Stimulated activated effector memory CD8-positive, alpha-beta T cell treated with anti-CD3 and anti-CD28 coated beads, Interleukin-12 subunit alpha, Interleukin-12 subunit beta, amount 100 ng/mL, for 72 hours (primary cell): Measurements from ENCODE around the gene NFIA.

Experiments used
- ATAC-seq: fragments of 150-1000 bp; cut with Tn5 transposase; 2 replicates; pipeline ENCODE4 v1.10.0; 2021
- DNase-seq, 2 donors: peaks; one replicate each; pipeline ENCODE4 v3.0.0; 2021 to 2022; ENCODE audit warnings: low spot score in 2 of 2
- H3K27ac Mint-ChIP-seq: one replicate; pipeline ENCODE4 v1.8.0; 2022; ENCODE audit warnings: mild to moderate bottlenecking, mixed read lengths
- H3K36me3 Mint-ChIP-seq: one replicate; pipeline ENCODE4 v1.8.0; 2022; ENCODE audit warnings: mild to moderate bottlenecking, mixed read lengths
- H3K4me1 Mint-ChIP-seq: one replicate; pipeline ENCODE4 v1.8.0; 2022; ENCODE audit warnings: mixed read lengths
- H3K4me3 Mint-ChIP-seq: one replicate; pipeline ENCODE4 v1.8.0; 2022; ENCODE audit warnings: mild to moderate bottlenecking, mixed read lengths
- H3K9me3 Mint-ChIP-seq: one replicate; pipeline ENCODE4 v1.8.0; 2022; ENCODE audit warnings: mixed read lengths

NFIA gene

DNA sequence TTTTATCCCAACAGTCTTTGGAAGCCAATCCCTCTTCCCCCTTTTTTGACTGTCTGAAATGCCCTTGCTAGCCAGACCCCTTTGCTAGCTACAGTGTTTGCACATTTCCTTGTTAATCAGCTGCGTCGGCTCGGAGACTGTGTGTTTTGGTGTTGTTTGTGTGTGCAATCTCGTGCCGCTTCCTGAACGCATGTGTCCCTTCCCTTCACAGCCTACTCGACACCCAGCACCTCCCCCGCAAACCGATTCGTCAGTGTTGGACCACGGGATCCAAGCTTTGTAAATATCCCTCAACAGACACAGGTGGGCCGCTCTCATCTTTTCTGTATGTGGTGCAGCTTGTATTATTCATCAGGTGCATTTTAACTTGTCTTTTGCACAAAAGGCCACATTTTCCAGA, 343.9 kb downstream of the NFIA start:
- no peak for DNase-seq
- Mint-ChIP-seq H3K9me3 (no peaks in the 10 kb centered on the region), H3K27ac (no peak overlapping the region), H3K4me1 (no peaks in the 10 kb centered on the region), H3K36me3 (no peaks in the 10 kb centered on the region), H3K4me3 (no peak overlapping the region)
- ATAC-seq: no peak

DNA sequence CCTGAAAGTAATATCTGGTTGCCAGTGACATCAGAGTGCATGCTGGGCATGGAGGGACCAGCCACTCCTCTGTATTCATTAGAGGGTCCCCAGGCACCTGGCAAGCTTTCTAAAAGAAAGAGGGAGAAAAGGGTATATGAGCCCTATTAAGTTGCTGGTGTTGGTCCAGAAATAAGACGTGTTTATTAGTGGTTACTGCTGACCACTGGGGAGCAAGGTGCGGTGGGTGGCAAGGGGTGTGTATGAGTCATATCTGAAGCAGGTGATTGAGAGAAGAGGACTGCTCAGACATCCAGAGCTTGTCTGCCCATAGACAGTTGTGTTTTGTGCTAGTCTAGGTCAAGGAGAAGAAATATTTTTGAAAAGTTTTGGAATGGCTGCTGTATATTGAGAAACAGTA, 344.5 kb downstream of the NFIA start:
- no peaks in the 10 kb centered on the region for H3K9me3 Mint-ChIP-seq
- no peak overlapping the region for H3K4me3 Mint-ChIP-seq
- DNase-seq (no peak), ATAC-seq (no peak)
- no peaks in the 10 kb centered on the region for H3K4me1 Mint-ChIP-seq
- no peak overlapping the region for H3K27ac Mint-ChIP-seq
- no peaks in the 10 kb centered on the region for H3K36me3 Mint-ChIP-seq

DNA sequence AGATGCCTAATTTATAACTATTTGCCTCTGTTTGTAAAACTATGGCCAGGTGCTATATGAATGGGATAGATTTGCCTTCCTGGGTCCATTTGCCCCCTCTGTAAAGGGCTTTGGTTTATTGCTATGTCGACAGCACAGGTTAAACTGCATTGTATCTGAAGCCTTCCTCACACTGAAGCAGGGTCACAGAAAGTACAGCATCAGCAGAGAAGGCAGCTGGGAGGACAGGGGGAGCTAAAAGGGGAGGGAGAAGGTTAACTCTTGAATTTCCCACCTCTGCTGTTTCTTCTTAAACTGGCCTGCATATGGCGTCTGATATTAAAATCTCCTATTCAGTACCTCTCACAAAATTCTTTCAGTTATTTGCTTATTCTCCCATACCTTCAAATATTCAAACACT, 345.1 kb downstream of the NFIA start:
- Mint-ChIP-seq H3K4me3 (no peak overlapping the region), H3K9me3 (no peaks in the 10 kb centered on the region), H3K4me1 (no peaks in the 10 kb centered on the region), H3K36me3 (no peaks in the 10 kb centered on the region), H3K27ac (no peak overlapping the region)
- ATAC-seq (no peak), DNase-seq (no peak)

DNA sequence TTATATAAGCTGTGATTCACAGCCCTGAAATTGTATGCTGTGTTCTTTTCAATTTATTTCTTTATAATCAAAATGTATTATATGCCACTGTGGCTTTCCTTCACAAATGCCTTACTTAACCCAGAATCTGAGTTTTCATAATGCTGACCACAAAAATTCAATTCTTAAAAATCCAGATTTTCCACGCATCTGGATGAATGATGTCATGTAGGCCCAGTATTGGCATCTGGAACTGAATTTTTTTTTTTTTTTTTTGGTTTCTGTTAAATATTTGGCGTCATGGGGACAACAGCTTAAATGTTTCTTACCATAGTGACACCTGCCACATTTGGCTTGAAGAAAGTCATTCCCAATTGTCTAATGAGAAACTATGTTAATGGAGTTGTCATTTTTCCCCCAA, 345.8 kb downstream of the NFIA start:
- Mint-ChIP-seq H3K9me3 (no peaks in the 10 kb centered on the region), H3K4me1 (no peaks in the 10 kb centered on the region), H3K4me3 (no peak overlapping the region), H3K36me3 (no peaks in the 10 kb centered on the region), H3K27ac (no peak overlapping the region)
- DNase-seq (no peak), ATAC-seq (no peak)

DNA sequence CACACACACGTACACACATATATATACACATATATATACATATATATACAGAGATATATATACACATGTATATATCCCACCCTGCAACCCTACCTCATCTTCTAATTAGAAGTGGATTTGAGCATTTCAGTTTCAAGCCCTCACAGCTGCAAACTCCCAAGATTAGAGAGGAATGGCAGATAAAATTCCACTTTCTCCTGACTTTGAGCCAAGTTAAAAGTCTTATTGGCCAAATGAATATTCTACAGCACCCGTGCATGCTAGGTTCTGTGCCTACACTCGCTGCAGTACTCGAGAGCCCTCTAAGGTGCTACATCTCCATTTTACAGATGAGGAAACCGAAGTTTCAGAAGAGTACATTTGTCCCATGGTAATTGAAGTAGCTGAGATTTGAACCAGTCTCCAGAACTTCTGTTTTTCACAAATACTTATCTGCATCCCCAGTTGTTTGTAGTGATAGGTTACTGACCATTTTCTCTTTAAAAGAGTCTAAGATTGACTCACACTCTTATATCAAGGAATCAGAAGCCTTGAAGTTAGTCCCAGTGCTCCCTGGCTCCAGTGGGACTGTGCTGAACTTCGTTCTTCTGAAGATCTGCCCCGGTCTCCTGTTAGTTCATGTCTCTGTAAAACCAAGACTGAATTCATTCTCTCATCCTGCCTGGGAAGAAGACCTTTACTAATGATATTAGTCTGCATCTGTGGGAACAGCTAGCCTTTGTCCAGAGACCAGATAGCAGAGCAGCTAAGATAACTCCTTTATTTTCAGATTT, 350.4 kb downstream of the NFIA start:
- no peaks in the 10 kb centered on the region for H3K9me3 Mint-ChIP-seq
- H3K4me3 Mint-ChIP-seq: no peak overlapping the region
- H3K36me3 Mint-ChIP-seq: no peaks in the 10 kb centered on the region
- DNase-seq (no peak), ATAC-seq (no peak)
- H3K27ac Mint-ChIP-seq: no peak overlapping the region
- H3K4me1 Mint-ChIP-seq: peaks cover 6% of the 10 kb centered on the region

DNA sequence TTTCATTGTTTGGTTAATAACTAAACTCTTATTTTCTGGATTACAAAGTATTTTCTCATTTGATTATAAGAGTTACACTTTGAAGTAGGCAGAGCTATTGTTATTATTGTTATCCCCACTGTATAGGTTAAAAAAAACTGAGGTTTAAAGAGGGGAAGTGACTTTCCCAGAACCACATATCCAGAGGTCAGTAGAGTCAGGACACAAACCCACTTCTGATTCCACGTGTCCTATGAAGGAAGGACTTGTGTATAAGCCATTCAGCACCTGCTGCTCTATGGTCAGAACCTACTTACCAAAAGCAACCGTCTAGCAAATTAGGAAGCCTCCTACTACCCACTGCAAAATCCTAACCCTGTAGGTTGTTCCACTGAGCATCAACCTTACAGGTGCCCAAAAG, 351.3 kb downstream of the NFIA start:
- Mint-ChIP-seq H3K9me3 (no peaks in the 10 kb centered on the region), H3K4me3 (no peak overlapping the region), H3K4me1 (peaks cover 6% of the 10 kb centered on the region), H3K27ac (no peak overlapping the region), H3K36me3 (no peaks in the 10 kb centered on the region)
- DNase-seq (no peak), ATAC-seq (no peak)

DNA sequence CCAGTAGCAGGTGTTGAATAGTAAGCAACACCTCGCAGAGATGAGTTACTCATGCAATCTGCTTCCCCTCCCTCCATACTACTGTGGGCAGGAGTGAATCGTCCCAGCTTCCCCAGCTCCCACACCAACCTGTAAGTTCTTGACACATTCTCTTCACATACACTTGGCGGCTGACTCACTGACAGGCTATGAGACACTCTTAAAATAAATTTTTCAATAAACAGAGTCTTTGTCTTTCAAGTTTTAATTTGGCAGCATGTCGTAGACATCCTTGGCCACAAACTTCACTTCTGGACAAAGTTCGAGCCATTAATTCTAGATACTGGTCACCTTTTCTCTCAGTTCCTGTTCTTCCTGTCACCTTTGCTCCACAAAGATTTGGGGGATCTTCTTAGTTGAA, 351.9 kb downstream of the NFIA start:
- no peaks in the 10 kb centered on the region for H3K9me3 Mint-ChIP-seq
- peak; percentile 85 for ATAC-seq
- no peak for DNase-seq

DNA sequence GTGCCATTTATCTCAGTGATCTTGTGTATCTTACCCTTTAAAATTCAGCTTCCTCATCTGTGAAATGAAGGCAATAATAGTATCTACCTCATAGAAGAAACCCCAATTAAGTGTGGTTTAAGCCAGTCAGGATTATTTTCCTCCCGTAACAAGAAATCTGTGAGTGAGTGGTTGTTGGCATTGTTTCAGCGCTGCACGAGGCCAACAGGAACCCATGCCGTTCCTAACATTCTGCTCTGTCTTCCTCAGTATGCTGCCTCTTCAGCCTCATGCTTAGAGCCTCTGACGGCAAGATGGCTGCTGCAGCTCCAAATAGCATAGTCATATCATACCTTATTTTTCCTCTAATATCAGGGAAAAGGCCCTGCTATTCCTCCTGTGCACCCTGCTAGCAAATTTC, 352.9 kb downstream of the NFIA start:
- Mint-ChIP-seq H3K36me3 (no peaks in the 10 kb centered on the region), H3K4me3 (no peak overlapping the region), H3K4me1 (peaks cover 6% of the 10 kb centered on the region), H3K27ac (no peak overlapping the region), H3K9me3 (no peaks in the 10 kb centered on the region)
- DNase-seq (no peak), ATAC-seq (no peak)

More for the DNA sequence above, 351.9 kb downstream of the NFIA start:
- H3K36me3 Mint-ChIP-seq: no peaks in the 10 kb centered on the region
- H3K4me1 Mint-ChIP-seq: peaks cover 6% of the 10 kb centered on the region
- H3K4me3 Mint-ChIP-seq: no peak overlapping the region
- no peak overlapping the region for H3K27ac Mint-ChIP-seq

DNA sequence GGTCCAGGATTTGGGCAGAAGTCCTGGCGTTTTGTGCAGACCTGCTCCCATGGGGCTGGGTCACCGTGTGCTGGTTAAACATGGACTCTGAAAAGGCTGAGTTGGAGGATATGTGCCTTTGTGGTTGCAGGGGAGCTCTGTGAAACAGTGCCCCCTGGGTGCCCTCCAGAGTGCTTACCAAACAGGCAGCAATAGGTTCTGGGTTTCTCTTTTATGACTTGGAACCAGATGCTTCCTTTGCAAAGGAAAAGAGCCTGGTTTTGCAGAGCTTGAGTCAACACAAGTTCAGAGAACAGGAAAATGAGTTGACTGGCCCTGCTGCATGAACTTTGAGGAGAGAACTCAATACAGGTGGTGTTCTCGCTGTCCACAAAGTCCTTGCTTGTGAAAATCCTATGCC, 353.7 kb downstream of the NFIA start:
- H3K36me3 Mint-ChIP-seq: no peaks in the 10 kb centered on the region
- H3K4me1 Mint-ChIP-seq: peaks cover 6% of the 10 kb centered on the region
- DNase-seq (no peak), ATAC-seq (peak; percentile 56)
- no peak overlapping the region for H3K4me3 Mint-ChIP-seq
- no peak overlapping the region for H3K27ac Mint-ChIP-seq
- no peaks in the 10 kb centered on the region for H3K9me3 Mint-ChIP-seq

DNA sequence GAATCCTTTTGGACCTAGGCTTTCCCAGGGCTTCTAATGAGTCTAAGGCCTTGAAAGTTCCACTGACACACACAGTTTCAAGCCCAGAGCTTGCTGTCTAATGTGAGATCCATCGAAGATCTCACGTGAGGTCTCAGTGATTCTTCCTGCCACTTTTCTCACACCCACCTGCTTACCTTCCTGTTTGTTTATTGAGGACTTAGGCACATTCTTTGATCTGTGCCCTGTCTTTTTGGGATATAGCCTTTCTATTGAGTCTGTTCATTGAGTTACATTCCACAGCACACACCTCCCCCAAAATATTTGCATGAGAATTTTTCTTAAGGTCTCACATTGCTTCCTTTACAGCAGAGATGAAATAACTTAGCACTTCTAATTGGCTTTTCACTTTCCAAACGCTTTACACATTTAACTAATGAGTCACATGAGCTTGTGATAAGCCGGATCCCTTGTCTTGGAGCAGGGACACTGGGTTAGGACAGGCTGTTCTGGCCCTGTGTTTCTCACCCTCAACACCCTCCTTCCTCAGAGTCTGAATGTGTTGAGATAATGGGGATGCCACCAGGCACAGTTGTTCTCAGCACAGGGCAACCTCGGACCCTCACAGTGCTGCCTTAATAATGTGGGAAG, 354.2 kb downstream of the NFIA start:
- Mint-ChIP-seq H3K9me3 (no peaks in the 10 kb centered on the region), H3K27ac (no peak overlapping the region), H3K4me3 (no peak overlapping the region), H3K4me1 (peaks cover 6% of the 10 kb centered on the region), H3K36me3 (no peaks in the 10 kb centered on the region)
- ATAC-seq (no peak), DNase-seq (no peak)

DNA sequence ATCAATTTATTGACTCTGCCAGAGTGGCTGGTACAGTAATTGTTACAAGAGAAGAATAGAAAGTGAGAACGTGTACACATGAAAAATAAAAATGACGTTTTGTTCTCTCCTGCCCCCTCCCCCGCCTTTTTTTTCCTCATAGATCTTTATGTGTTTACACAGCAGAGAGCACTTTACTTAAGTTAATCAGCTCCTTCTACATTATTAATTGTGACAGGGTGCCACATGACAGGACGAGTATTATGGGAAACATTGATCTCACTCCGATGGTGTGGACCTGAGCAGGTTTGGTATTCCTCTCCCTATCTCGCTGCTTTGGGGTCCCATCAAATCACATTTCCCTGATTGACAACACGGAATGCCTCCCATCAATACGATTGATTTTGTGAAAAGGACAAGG, 356.9 kb downstream of the NFIA start:
- no peak overlapping the region for H3K4me3 Mint-ChIP-seq
- no peak for ATAC-seq
- H3K9me3 Mint-ChIP-seq: no peaks in the 10 kb centered on the region
- H3K36me3 Mint-ChIP-seq: no peaks in the 10 kb centered on the region
- no peak overlapping the region for H3K27ac Mint-ChIP-seq
- H3K4me1 Mint-ChIP-seq: peaks cover 6% of the 10 kb centered on the region
- DNase-seq: no peak

DNA sequence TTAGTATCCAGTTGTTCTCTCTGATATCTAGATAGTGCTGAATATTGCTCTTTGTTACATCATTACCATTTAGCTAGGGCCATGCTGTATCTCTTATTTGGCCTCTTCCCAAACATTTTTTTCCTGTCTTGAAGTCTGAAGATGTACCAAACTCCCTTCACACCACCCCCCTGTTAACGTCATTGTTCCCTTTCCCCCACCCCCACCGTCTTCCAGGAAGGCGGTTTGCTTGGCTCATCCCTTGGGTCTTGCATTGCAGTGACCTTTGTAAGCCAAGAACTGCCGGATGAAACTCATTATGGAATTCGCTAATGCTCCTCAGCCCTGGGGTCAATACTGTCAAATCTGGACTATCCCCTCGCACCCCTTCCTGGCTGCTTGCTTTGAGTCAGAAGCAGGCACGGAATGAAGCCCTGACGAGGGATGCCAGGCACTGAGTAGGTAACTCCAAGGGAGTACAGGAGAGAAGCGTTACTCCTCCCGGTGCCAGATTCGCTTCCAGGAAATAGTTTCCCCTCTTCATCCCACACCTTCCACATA, 359.4 kb downstream of the NFIA start:
- no peak overlapping the region for H3K4me3 Mint-ChIP-seq

DNA sequence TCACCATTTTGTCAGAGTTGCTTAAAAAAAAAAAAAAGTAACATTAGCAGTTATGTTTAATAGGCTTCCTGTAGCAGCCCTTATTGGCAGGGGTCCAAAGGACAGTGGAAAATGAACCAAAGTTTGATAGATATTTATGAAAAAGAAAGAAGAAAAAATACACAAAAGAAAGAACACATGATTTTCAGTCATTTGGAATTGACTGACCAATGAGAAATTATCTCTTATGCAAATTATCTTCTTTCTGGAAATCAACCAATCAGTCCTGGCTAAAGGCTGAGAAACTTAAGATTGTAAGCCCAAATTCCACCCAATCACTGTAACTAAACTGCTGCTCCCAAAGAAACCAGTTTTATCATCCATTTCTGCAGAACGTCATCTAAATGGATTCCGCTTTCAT, 360.2 kb downstream of the NFIA start:
- DNase-seq: no peak
- no peak overlapping the region for H3K27ac Mint-ChIP-seq
- H3K4me1 Mint-ChIP-seq: no peaks in the 10 kb centered on the region
- no peaks in the 10 kb centered on the region for H3K9me3 Mint-ChIP-seq
- ATAC-seq: no peak
- H3K36me3 Mint-ChIP-seq: no peaks in the 10 kb centered on the region
- H3K4me3 Mint-ChIP-seq: no peak overlapping the region

More for the DNA sequence above, 359.4 kb downstream of the NFIA start:
- Mint-ChIP-seq H3K27ac (no peak overlapping the region), H3K36me3 (no peaks in the 10 kb centered on the region), H3K4me1 (no peaks in the 10 kb centered on the region), H3K9me3 (no peaks in the 10 kb centered on the region)
- no peak for ATAC-seq
- DNase-seq: no peak

DNA sequence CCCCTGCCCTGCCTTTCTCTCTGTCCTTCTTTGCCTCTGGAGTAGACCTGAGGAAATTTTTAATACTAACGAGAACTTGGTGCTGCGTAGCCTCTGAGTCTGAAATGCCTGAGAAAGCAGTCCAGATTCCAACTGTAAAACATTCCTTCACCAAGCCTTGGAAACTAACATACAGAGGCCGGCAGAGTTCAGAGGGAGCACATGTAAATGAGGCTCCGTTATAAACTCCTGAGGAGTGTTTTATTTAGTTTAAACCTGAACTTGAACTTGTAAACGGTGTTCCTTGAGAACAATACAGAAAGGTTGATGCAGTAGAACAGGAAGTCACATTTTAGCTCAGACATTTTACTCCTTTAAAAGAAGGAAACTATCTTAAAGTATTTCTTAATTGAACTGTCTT, 361.9 kb downstream of the NFIA start:
- Mint-ChIP-seq H3K9me3 (no peaks in the 10 kb centered on the region), H3K4me3 (no peak overlapping the region), H3K27ac (no peak overlapping the region), H3K4me1 (no peaks in the 10 kb centered on the region), H3K36me3 (no peaks in the 10 kb centered on the region)
- ATAC-seq: no peak
- DNase-seq: no peak

DNA sequence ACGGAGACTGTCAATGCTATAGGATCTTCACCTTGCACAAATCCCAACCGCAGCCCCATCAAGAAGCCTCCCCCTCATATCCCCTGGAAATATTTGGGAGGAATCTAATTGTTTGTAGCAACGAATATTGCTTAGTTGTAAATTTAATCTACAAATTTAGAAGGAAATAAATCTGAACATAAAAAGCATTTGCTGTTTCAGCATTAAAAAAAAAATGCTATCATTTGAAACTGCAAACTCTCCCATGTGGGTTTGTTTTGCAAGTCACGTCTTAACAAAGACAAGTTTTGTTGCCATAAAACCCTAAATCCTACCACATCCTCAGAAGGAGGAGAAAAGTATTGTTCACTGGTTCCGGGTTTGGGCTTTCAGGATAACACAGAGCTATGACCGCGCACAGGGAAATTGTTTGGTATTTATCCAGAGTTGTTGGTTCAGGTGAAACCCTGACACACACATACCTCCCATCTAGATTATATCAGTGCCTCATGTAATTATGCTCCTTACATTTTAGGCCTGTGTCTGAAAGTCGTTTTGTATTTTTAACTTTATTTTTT, 363.0 kb downstream of the NFIA start:
- no peaks in the 10 kb centered on the region for H3K9me3 Mint-ChIP-seq
- H3K4me3 Mint-ChIP-seq: no peak overlapping the region
- no peak for ATAC-seq
- H3K36me3 Mint-ChIP-seq: no peaks in the 10 kb centered on the region
- no peak for DNase-seq
- H3K4me1 Mint-ChIP-seq: no peaks in the 10 kb centered on the region
- no peak overlapping the region for H3K27ac Mint-ChIP-seq

DNA sequence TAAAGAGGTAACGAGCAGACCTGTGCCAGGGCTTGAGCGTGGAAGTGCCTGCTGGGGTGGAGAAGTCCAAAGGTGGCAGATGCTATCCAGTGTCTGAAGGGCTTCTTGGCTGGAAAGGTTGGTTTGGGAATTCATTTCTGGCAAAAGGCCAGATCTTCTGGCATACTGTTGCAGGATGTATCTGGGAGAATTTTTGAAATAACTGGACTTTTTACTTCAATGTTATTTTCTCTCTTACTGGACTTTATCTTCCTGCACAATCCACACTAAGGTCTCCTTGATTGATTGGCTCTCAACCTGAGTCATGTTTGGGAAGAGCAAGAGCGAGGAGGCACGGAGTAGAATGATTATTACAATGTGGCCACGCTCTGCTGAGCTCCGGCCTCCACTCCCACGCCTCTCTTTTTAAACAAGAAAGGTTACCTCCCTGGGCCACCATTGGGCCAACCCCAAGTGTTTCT, 364.2 kb downstream of the NFIA start:
- no peak for DNase-seq
- no peak overlapping the region for H3K4me3 Mint-ChIP-seq
- no peaks in the 10 kb centered on the region for H3K4me1 Mint-ChIP-seq
- H3K9me3 Mint-ChIP-seq: no peaks in the 10 kb centered on the region
- no peak overlapping the region for H3K27ac Mint-ChIP-seq
- H3K36me3 Mint-ChIP-seq: no peaks in the 10 kb centered on the region
- ATAC-seq: no peak
